GM19023 (cell line): ENCODE measurements around the gene ZNHIT6.
"Not testable (repeated sequence)": the region's sequence is repeated elsewhere in the genome, so short reads cannot be mapped to it uniquely, and the experiment has no call there.

Experiments
- ATAC-seq: cut with Tn5 transposase; IDR thresholded peaks from one replicate; pipeline ENCODE4 v1.9.1; 2021; ENCODE audit warnings: mild to moderate bottlenecking, moderate library complexity; ENCODE audit not compliant: unreplicated experiment

ZNHIT6 gene

GRCh38 chr1:85672031-85672660 is 36.1 kb downstream of the ZNHIT6 start:
- ATAC-seq = no peak

GRCh38 chr1:85665932-85666331 is 42.3 kb downstream of the ZNHIT6 start:
- ATAC-seq = no peak

- no peak for ATAC-seq
Measured at GRCh38 chr1:85663382-85663781, 44.9 kb downstream of the ZNHIT6 start.

DNA sequence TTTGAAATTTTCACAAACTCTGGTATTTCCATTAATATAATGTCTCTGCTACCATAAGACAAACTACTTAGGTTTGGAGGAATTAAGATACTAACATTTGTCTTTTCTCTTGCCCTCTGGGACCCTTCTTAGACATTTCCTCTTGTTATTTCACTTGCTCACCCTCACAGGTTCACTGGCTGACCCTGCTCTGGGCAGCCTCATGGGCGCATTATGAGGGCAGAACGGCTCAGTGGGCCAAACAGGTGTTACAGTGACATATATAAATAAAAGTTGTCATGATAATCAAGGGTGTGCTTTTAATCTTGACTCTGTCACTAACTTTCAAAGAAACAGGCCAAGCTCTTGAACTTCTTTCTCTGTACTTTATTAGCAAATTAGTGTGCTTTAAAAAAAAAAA is 46.5 kb downstream of the ZNHIT6 start:
- ATAC-seq = no peak

GRCh38 chr1:85660541-85660940 is 47.7 kb downstream of the ZNHIT6 start:
- no peak for ATAC-seq

GRCh38 chr1:85659174-85659573 is 49.1 kb downstream of the ZNHIT6 start:
- ATAC-seq = no peak

GRCh38 chr1:85656948-85657347 is 51.3 kb downstream of the ZNHIT6 start:
- no peak for ATAC-seq

GRCh38 chr1:85656256-85656655 is 52.0 kb downstream of the ZNHIT6 start:
- ATAC-seq = no peak

- ATAC-seq = no peak
Measured at GRCh38 chr1:85655315-85655714, 52.9 kb downstream of the ZNHIT6 start.

DNA sequence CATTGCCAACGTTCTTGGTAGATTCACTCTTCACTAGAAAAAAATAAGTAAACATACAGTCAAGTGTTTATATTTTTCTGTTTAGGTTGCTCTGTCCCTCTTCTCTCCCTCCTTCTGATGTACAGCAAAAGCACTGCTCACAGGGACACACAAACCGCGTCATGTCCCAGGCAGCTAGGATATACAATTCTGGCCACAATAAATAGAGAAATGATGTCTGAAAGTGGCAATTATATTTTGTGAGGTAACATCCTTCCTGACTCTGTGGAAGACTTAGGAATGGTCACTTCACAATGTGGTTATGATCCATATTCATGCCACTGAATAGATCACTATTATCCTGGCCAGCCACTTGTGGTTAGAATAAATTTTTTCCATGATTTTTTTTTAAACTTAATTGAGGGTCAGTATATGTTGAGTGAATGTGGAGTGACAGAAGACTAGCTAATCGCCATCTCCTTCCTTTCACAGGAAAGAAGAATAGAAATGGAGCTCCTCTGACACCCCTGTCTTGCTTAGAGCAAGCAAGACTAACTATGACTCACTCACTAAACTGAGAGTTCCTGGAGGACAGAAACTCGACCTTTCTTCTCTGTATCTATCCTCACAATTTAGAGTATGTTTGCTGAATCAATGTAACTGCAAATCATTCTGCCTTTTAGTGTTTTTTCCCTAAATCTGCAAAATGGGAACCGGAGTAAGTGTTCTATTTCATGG is 54.0 kb downstream of the ZNHIT6 start:
- ATAC-seq = no peak

DNA sequence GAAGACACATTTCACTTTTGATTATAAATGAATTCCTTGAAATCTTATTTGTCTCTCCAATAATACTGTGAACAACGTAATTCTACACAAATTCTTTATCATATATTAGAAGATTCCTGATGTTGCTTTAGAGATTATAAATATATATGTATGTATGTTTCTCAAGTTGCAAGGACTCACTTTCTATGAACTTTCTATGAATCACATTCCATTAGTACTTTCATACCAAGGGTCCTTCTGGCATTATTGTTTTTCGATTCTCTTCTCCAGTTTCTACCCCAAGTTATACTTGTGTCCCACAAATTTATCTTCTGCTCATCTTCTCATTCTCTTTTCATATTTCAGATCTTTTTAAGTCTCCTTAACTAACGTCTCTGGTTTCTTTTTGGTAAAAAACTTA is 55.9 kb downstream of the ZNHIT6 start:
- ATAC-seq = no peak

DNA sequence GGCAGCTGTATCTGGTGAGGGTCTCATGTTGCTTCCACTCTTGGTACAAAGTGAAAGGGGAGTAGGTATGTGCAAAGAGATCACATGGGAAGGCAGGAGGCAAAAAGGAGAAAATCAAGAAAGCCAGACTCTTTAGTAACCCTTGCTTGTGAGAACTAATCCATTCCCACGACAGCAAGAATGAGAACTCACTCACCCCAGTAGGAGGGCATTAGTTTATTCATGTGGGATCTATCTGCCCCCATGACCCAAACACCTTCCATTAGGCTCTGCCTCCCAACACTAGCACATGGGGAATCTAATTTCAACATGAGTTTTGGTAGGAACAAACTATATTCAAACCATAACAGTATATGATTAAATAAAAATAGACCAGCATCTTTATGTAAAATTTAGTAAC is 57.6 kb downstream of the ZNHIT6 start:
- no peak for ATAC-seq

DNA sequence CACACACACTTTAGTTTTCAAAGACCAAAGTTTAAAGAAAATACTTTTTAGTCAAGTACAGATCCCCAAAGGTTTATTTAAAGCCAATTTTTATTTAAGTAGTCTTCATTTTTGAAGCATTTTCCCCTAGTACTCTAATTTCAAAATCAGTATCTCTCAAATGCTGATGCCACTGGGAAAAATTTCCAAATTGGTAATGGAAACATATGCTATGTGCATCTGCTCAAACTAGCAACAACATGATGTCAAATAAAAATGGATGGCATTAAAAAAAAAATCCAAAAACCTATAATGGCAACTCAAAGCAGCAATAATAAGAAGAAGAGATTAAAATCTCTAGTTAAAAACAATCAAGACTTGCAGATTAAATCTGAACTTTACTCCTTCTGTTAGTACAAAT is 58.6 kb downstream of the ZNHIT6 start:
- no peak for ATAC-seq

DNA sequence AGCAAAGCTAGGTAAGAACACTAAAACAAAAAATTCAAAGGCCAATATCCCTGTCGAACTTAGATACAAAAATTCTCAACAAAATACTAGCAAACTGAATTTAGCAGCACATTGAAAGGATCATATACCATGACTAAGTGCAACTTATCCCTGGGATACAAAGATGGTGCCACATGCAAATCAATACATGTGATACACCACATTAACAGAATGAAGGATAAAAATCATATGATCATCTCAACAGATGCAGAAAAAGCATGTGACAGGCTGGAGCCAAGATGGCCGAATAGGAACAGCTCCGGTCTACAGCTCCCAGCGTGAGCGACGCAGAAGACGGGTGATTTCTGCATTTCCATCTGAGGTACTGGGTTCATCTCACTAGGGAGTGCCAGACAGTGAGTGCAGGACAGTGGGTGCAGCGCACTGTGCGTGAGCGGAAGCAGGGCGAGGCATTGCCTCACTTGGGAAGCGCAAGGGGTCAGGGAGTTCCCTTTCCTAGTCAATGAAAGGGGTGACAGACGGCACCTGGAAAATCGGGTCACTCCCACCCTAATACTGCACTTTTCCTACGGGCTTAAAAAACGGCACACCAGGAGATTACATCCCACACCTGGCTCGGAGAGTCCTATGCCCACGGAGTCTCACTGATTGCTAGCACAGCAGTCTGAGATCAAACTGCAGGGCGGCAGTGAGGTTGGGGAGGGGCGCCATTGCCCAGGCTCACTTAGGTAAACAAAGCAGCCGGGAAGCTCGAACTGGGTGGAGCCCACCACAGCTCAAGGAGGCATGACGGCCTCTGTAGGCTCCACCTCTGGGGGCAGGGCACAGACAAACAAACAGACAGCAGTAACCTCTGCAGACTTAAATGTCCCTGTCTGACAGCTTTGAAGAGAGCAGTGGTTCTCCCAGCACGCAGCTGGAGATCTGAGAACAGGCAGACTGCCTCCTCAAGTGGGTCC is 66.4 kb downstream of the ZNHIT6 start:
- ATAC-seq = not testable (repeated sequence)

GRCh38 chr1:85639920-85640319 is 68.3 kb downstream of the ZNHIT6 start:
- ATAC-seq = not testable (repeated sequence)

- ATAC-seq = no peak
Measured at GRCh38 chr1:85638412-85638811, 69.8 kb downstream of the ZNHIT6 start.

GRCh38 chr1:85630493-85630892 is 77.7 kb downstream of the ZNHIT6 start:
- ATAC-seq = no peak

DNA sequence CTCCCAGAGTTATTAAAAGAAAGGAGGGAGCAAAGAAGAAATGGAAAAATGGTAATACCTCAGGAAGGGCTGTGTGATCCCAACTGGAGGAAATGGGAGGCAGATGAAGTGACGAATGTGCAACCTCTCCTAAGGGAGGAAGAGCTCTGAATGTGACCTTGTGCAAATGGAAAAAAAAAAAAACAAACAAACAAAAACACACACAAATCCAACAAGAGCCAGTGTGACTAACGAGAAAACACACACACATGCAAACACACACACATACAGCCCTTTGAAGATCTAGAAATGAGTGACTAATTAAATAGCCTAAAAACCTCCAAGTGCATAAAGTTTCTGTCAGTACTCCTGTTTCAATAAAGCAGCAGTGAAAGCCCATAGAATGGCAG is 78.7 kb downstream of the ZNHIT6 start:
- no peak for ATAC-seq

DNA sequence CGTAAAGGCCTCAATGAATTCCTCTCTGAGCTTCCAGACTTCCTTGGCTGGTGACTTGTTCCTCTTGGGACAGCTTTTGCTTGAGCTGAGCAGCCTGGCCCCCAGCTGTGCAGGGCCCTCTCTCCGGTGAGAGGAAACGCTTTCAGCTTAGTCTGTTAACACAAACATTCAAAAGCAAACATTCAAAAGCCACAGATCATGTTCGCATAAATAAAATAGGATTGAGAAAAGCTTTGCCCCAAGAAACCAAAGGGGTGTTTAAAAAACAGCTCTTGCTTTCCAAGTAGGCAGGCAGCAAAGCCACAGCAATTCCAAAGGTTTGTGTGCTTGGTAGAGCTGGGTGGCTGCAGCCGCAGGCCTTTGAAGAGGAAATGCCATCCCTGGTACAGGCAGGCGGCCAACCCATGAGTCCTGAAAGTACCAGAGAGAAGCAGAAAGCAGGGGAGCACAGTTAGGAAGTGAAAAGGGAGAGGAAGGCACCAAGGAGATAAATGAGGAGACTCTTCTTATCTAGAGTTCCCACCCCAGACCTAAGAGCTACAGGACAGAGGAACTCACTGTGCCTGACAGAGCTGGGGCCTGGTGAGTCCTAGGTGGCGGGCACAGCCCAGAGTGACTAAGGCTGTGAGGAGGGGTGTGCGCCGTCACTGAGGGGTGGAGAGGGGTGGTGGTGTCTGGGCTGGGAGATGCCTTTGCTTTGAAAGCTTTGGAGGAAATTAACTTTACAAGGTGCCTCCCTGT is 79.3 kb downstream of the ZNHIT6 start:
- no peak for ATAC-seq

GRCh38 chr1:85626818-85627217 is 81.4 kb downstream of the ZNHIT6 start:
- no peak for ATAC-seq

DNA sequence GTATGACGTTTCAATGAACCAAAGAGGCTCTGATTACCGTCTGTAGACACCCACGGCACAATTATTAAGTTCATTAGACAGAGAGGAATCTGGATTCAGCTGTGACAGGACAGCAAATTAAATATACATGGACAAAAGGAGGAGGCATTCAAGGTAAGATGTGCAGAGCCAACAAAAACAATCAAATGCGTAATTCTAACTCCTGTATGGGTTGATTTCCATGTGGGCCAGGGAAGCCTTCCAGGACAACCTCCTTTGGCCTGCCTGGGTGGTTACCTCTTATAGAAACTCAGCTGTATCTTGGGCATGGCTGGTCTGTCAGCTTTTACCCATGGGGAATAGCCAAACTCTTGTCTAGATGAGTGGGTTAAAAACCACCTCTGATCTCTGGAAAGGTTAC is 83.9 kb downstream of the ZNHIT6 start:
- no peak for ATAC-seq
